ENCODE measurements around the gene PTPRT.

PTPRT gene

GRCh38 chr20:43028470-43028869 is 161.2 kb downstream of the PTPRT start:
- in situ Hi-C loops (cut with HindIII; ENCODE audit: low sequenced_read_pairs), result no loop called here

DNA sequence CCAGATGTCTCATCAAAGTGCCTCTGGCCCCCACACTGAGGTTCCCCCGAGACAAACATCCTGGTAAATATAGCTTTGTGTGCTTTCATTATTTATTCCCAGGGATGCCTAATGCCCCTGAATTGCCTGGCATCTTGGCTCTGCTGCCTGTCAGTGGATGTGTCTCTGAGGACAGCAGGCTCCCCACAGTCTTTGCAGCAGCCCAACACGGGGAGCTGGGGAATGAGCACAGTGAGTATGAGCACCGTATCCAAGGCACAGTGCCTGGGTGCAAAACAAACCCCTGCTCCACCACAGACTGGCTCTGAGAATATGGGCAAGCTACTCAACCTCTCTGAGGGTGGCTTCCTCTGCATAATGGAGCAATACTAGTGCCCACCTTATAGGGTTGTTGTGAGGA is 165.9 kb downstream of the PTPRT start:
- in situ Hi-C loops (cut with HindIII; ENCODE audit: low sequenced_read_pairs), result no loop called here

GRCh38 chr20:43022568-43022967 is 167.1 kb downstream of the PTPRT start:
- in situ Hi-C loops (cut with HindIII; ENCODE audit: low sequenced_read_pairs), result no loop called here

DNA sequence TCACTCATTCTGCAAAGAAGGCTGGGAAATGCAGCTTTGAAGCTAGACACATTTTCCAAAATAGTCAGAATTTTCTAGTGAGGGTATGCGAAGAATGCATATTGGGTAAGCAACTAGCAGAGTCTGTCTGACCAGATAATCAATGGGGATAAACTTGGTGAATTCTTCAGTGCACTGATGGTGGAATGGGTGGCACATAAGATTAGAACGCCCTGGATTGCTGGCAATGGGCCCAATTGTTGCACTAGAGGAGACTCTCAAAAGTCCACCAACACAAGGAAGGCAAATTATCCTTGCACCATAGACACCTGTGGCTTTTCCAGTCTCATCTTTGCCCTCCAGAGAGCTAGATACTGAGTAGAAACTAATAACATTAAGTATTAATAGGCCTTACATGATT is 167.6 kb downstream of the PTPRT start:
- in situ Hi-C loops (cut with HindIII; ENCODE audit: low sequenced_read_pairs), result no loop called here

- in situ Hi-C loops (cut with HindIII; ENCODE audit: low sequenced_read_pairs), result no loop called here
Measured at GRCh38 chr20:43017241-43018030, 172.3 kb downstream of the PTPRT start.

DNA sequence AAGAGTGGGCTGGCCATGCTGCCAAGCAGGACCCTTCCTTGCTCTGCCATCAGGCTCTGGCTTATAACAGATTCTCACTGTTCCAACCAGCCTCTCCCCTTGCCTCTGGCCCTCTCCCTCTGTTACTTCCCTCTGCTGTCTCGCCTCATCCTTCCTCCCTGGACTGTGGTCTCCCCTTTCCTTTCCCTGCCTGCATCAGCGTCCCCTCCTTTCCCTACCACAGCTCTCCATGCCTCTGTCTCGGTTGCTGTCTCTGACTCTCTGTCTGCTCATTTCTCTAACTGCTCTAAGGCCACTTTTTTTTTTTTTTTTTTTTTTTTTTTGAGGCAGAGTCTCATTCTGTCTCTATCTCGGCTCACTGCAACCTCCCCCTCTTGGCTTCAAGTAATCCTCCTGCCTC is 173.4 kb downstream of the PTPRT start:
- in situ Hi-C loops (cut with HindIII; ENCODE audit: low sequenced_read_pairs), result no loop called here

DNA sequence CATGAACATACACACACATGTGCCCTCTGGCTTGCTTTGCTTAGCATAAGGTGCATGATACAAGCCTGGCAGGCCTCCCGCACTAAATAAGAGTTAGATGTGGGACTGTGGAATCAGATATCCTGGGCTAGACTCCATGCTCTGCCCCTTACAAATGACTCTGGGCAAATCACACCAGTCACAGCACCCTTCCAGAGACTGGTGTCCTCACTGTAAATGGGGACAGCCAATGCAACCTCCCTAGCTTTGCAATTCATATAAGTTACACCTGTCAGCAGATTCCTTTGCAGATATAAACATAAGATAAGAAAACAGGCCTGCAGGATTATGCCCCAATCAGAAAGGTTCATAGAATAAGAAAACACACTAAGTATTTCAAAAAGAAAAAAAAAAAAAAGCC is 174.1 kb downstream of the PTPRT start:
- in situ Hi-C loops (cut with HindIII; ENCODE audit: low sequenced_read_pairs), result no loop called here

DNA sequence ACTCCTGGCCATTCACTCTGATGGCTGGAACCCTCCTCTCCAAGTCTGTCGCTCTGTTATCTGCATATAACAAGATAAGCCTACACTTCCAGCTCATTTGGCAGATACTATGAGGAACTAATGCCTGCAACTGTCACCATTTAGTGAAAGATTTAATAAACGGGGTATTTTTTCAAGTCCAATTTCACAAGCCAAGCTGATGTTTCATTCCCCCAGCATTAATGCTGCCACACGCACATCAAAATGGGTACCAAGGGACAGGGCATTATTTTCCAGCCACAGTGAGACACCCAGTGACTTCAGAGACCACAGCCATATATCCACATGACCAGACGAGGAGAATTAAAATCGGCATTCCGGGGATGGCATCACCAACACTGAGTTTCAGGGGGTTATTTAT is 175.5 kb downstream of the PTPRT start:
- in situ Hi-C loops (cut with HindIII; ENCODE audit: low sequenced_read_pairs), result no loop called here

DNA sequence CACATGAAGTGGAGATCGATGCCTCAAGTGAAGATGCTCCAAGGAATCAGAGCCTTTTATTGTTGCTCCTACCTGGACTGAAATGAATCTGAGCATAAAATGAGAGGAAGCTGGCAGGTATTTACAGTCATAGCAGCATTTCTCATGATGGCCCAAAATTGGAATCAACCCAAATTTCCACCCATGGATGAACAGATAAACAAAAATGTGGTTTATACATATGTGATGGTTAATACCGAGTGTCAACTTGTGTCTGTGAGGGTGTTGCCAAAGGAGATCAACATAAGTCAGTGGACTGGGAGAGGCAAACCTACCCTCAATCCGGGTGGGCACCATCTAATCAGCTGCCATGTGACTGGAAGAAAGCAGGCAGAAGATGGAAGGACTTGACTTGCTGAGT is 178.2 kb downstream of the PTPRT start:
- in situ Hi-C loops (cut with HindIII; ENCODE audit: low sequenced_read_pairs), result no loop called here

DNA sequence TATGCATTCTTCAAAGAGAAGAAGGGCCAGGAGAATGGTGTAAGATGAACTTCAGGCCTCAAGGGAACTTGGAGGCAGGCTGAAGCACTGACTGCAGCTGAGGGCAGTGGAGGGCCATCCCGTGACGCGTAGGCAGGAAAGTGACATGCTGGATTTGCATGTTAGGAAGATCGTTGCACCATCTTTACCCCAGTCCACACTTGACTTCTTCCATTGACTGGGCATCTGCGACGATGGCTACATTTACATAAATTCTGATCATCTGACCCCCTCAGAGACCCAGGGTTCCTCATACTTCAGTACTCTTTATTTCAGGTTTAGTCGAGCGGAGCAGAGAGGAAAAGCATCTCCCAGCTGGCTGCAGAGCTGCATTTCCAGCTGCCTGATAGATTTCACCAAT is 180.2 kb downstream of the PTPRT start:
- in situ Hi-C loops (cut with HindIII; ENCODE audit: low sequenced_read_pairs), result no loop called here

GRCh38 chr20:43007525-43007924 is 182.2 kb downstream of the PTPRT start:
- in situ Hi-C loops (cut with HindIII; ENCODE audit: low sequenced_read_pairs), result no loop called here

DNA sequence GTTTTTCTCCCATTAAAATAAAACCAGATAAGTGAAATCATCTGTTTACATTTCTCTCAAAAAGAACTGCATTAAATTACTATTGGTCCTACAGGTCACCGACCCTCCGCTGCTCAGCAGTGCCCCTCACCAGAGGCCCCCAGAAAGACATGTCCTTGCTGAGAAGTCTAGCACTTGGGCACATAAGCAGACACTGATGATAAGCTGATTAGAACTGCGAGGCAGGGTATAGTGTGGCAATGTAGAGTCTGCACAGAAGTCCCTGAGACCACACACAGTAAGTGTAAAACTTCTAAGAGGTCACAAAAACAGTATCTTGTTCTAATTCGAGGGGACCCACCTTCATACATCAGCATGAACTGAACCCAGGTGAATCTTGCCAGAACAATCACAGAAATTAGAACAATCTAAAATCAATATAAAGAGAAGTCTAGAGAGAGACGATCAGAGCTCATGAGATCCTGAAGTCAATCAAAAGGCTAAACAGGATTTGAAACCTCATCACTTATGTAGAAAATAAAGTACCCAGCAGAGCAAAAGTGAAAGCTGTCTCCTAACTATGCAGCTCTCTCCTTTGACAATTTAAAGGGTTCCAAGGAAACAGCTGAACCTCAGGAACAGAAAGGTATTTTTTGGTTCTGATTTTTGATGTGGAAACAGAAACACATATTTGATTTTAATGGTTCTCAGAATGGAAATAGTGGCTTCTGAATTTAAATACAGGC is 182.9 kb downstream of the PTPRT start:
- in situ Hi-C loops (cut with HindIII; ENCODE audit: low sequenced_read_pairs), result no loop called here

GRCh38 chr20:43003318-43003944 is 186.3 kb downstream of the PTPRT start:
- in situ Hi-C loops (cut with HindIII; ENCODE audit: low sequenced_read_pairs), result no loop called here

DNA sequence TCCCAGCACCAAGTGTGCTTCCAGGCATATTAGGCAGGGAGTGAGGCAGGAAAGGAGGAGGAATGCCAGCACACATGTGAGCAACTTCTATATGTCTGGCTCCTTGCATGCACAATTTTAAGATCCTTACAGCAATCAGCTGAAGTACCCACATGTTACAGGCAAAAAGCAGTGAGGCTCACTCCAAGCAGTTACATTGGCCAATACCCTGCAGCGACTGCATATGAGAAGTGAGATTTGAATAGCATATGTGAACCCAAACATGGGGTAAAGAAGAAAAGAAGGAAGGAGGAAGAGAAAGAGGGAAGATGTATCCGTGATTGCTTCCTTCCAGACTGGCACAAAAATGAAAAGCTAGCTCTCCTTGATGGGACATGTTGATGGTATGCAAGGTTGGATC is 193.6 kb downstream of the PTPRT start:
- in situ Hi-C loops (cut with HindIII; ENCODE audit: low sequenced_read_pairs), result no loop called here

GRCh38 chr20:42988319-42988718 is 201.4 kb downstream of the PTPRT start:
- in situ Hi-C loops (cut with HindIII; ENCODE audit: low sequenced_read_pairs), result no loop called here

- in situ Hi-C loops (cut with HindIII; ENCODE audit: low sequenced_read_pairs), result no loop called here
Measured at GRCh38 chr20:42987376-42988114, 202.2 kb downstream of the PTPRT start.

- in situ Hi-C loops (cut with HindIII; ENCODE audit: low sequenced_read_pairs), result no loop called here
Measured at GRCh38 chr20:42986143-42986773, 203.4 kb downstream of the PTPRT start.

- in situ Hi-C loops (cut with HindIII; ENCODE audit: low sequenced_read_pairs), result no loop called here
Measured at GRCh38 chr20:42985628-42986027, 204.1 kb downstream of the PTPRT start.

- in situ Hi-C loops (cut with HindIII; ENCODE audit: low sequenced_read_pairs), result no loop called here
Measured at GRCh38 chr20:42982218-42982617, 207.5 kb downstream of the PTPRT start.

GRCh38 chr20:42981253-42981652 is 208.5 kb downstream of the PTPRT start:
- in situ Hi-C loops (cut with HindIII; ENCODE audit: low sequenced_read_pairs), result no loop called here

- in situ Hi-C loops (cut with HindIII; ENCODE audit: low sequenced_read_pairs), result no loop called here
Measured at GRCh38 chr20:42979720-42980119, 210.0 kb downstream of the PTPRT start.

All from DLD1 (cell line).